NCI-H1436 (cell line): ENCODE data around the gene MTG1.

Source experiments
- DNase-seq: peaks from one replicate; lab custom pipeline; 2025; lab: John Stamatoyannopoulos, UW

The MTG1 gene, protein sequence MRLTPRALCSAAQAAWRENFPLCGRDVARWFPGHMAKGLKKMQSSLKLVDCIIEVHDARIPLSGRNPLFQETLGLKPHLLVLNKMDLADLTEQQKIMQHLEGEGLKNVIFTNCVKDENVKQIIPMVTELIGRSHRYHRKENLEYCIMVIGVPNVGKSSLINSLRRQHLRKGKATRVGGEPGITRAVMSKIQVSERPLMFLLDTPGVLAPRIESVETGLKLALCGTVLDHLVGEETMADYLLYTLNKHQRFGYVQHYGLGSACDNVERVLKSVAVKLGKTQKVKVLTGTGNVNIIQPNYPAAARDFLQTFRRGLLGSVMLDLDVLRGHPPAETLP

DNA sequence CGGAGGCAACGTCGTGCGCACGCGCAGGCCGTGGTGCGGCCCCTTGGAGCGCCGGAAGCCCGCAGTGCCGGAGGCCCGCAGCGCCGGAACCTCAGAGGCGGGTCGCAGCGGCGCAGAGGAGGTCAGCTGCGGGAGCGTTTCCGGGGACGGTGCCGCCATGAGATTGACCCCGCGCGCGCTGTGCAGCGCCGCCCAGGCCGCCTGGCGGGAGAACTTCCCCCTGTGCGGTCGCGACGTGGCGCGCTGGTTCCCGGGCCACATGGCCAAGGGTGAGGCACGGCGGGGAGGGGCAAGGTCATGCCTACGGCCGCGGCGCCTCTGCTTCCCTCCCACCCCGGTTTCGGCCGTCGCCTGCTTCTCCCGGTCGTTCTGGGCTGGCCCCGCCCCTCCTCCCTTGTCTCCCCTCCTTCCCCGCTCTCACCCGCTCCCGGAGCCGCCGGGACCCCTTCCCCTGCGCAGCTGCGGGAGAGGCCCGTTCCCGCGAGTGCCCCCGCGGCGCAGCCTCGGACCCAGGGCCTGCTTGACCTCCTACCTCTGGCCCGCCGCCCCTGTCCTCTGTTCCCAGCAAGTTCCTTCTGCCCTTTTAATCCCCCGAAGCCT is at the start of gene MTG1:
TSS of gene MTG1 (plus strand) at position 94 of the 600 bp plus-strand sequence. CDS start at position 158, 64 bp downstream.
- DNase-seq: peak; percentile 98

DNA sequence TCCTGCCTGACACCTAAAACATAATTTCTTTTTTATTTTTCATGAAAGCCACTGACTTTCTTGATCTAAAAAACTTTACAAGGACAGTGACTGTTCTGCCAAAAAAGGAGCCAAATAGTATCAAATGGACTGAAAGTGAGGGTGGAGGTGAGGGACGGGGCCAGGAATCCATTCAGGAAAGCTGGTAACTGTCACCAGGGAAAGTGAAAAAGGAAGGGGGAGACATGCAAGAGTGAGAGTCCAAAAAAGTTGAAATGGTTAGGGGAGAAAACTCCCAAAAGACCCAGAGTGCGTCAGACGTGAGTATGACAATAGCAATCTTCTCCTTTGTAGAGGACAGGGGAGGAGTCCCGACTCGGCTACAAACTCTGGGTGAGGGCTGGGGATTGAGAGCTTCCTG is 49.7 kb upstream of the MTG1 start:
- DNase-seq: no peak

DNA sequence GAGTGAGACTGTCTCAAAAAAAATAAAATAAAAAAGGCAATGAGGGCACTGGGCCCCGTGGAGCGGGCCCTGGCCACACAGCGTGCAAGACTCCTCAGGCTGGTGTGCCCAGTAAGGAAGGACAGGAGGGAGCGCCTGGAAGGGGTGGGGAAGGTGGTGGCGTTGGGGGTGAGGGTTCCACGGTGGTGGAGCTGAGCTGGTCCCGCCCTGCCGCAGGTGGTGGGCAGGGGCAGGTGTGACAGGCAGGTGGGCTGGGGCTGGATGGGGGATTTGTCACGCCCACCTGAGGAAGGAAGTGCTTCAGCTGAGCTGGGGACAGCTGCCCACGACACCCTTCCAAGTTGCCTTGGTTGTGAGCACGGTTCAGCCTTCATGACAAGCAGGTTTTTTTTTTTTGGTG is 47.5 kb upstream of the MTG1 start:
- DNase-seq: no peak

DNA sequence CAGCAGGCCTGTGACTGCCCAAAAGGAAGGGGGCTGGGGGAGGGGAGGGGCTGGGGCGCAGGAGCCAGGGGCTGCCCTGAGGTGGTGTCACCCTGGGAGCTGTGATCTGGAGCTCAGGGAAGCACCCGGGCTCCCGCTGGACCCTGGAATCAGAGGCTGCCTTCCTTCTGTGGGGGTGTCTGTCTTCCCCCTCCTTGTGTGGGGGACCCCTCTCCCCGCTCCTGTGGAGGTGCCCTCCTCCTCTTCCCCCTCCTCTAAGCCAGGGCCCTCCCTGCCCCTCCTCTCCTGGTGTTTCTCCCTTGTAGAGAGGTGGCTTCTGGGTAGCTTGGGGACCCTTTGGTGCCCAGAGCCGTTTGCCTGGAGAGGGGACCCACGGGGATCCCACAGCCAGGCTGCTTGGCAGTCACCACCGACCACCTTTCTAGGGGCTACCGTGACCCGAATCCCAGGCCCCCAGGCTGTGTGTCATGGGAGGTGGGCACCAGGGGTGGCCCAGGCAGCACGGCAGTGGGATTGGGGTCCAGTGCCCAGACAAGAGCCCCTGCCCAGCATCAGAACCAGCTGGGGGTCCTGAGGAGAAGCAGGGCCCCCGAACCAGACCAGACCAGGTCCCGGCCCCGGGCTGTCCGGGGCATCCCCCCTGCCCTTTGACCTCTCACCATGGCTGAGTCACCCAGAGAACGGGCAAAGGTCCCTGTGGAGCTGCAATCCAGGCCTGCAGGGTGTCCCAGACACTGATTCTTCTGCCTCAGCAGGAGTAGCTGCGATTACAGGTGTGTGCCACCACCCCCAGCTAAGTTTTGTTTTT is 46.0 kb upstream of the MTG1 start:
- DNase-seq: no peak

DNA sequence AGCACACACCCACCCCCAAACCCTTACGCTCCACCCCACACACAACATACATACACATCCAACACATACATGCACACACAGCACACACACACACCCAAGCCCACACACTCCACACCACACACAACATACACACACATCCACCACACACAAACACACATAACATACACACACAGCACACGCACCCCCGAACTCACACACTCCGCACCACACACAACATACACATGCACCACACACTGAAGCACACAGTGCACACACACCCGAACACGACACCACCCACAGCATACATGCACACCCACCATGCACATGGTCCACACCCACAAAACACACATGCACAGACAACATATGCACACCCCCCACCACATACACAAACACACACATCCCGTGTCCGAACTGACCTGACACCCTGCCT is 44.8 kb upstream of the MTG1 start:
- no peak for DNase-seq

DNA sequence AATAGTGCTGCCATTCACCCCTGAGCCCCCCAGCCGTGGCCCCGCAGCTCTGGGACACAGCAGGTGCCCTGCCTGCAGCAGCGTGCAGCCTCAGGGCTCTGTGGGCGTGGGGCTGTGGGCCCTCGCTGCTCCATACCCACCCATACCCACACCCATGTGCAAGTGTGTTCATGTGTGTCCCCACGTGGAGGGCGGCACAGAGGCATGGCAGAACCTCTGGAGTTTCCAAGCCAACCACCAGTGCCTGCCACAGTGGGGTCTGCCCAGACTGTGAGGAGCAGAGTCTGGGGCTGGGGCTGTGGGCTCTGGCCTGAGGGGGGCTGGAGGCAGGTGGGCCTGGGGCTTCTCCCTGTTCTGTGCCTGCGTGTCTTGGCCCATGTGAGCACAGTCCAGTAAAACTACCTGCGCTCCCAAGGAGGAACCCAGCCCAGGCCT is 44.4 kb upstream of the MTG1 start:
- DNase-seq: no peak

DNA sequence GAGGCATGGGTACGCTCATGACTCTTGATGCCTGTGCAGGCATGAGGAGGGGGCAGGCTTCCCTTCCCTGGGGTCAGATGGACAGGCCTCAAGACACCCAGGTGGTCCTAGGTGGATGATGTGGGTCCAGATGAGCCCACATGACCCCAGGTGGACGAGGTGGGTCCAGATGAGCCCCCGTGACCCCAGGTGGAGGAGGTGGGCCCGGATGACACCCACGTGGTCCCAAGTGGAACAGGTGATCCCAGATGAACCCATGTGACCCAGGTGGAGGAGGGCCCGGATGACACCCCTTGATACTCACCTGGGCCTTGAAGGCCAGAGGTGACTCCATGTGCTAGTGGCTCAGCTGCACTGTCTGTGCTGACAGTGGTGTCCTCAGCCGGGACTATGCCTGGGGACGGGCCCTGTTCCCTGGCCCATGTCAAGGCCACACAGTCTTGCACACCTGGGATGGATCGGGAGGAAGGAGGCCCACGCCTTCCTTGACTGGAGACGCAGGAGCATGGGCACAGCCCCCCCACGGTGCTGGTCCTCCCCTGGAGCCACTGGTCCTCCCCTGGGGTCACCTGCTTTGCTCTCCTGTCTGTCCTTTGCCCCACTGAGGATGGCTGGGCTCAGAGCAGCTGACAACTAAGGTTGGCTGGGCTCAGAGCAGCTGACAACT is 43.5 kb upstream of the MTG1 start:
- DNase-seq: no peak

DNA sequence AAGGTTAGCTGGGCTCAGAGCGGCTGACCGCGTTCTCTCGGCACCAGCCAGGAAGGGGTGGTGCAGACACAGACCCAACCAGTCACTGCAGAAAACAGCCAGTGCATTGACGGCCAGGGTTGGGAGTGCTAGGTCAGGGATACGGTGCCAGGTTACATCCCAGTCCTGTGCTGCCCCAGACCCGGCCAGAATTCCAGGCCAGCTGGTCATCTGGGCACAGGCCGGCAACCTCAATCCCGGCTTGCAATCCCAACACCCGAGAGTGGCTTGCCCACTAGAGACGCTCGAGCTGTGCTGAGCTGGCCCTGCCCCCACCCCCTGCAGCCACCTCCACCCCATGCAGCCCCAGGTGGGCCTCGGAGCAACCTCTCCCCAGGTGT is 43.0 kb upstream of the MTG1 start:
- no peak for DNase-seq

DNA sequence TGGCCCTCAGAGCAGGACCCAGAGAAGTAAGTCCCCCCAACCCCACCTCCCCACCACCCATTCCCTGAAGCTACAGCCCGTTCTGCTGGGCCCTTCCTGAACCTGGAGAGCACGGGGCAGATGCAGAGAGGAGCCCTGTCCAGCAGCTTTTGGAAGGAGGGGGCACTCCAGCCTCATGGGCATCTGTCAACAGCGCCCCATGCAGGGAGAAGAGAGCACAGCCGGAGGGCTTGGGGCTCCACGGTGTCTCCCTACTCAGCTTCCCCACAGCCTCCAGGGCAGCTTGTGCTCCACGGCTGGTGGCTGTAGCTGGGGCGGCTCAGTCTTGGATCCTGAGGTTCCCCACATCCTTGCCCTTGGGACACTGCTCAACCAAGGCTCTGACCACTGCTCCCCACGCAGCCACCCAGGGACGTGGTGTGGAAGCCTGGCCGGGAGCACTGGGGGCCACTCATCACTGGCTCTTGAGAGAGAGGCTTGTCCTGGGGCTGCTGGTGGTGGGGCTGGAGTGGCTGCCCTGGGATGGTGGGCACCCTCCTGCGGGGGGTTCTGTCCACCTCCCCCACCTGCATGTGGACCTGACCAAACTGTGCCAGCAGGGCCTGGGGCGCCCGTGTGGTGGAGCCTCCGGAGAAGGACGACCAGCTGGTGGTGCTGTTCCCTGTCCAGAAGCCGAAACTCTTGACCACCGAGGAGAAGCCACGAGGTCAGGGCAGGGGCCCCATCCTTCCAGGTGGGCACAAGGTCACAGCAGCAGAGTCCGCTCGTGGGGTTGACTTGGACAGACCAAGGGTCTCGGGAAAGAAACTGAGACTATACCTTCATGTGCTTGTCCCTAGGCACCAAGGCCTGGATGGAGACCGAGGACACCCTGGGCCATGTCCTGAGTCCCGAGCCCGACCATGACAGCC is 42.3 kb upstream of the MTG1 start:
- DNase-seq: no peak

DNA sequence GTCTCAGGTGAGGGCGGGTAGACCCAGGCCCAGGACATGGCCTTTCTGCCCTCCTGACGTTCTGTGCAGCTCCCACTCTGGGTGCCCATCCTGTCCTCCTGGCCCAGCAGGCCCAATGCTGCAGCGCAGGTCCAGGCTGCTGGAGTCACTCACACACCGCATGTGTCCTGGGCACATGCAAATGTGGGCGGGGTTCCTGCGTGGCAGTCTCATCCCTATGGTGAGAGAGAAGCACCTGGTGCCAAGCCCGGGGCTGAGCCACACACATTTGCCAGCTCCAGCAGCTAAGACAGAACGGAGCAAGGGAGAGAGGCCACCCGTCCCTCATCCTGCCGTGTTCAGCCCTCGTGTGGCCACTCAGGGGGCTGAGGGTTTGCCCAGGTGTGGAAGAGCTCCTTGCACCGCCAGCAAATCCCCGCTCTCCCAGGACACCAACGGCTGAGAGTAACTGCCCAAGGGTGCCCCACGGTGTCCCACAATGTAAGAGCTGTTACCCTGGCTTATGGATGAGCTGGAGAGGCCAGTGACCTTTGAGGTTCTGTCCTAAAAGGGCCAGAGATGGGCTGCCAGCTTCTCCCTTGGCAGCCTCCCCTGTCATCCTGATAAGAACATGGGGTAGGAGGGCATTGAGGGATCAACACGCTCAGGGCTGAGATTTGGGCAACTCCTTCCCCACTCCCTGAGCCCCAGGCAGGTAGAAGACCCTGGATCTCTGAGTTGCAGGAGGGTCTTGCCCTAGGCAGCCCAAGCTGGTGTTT is 40.6 kb upstream of the MTG1 start:
- no peak for DNase-seq

DNA sequence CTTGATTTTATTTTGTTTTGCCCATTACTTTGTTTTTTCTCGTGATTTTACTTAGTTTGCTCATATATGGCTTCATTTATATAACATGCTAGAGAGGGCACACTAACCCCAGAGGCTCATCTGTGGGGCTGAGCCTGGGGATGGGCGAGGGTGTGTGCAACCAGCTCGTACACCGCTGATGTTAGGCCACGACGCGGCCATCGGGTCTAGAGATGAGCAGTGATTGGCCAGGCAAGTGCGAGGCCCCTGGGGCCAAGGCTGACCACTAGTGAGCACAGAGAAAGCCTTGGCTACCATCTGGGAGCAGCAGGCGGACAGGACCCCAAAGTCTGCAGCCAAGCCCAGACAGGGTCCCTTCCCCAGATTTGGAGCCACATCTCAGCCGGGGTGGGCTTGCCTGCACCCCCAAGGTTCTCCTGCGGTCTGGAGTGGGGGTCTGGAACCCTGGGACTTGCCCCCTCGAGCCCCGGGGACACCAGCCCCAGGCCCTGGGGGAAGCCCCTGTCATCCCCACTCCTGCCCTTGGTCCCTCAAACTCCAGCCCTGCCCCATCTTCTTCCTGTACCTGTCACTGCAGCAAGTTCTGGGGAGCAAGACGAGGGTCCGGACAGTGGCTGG is 39.9 kb upstream of the MTG1 start:
- no peak for DNase-seq

DNA sequence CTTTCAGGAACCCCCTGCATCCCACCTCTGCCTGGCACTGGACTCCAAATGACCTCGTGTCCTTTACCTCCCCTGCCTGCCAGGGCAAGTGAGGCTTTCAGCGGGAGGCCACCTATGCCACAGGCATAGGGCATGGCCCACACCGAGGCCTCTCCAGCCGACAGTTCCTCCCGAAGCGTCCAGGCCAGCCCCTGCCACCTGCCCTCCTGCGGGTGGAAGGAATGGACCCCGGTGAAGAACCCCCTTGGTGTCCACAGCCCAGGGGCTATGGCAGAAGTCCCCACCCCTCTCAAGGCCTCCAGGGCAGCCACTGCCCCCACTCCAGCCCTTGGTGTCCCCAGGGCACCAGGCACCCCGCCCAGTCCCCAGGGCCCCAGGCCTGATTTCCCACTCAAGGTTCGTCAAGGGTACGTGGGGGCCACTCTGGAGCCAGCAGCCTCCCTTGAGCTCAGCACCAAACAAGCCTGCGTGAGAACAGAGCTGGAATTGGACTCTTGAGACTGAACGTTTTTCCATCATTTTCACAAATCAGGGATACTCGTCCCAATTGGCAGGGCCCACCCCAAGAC is 39.2 kb upstream of the MTG1 start:
- DNase-seq: no peak

DNA sequence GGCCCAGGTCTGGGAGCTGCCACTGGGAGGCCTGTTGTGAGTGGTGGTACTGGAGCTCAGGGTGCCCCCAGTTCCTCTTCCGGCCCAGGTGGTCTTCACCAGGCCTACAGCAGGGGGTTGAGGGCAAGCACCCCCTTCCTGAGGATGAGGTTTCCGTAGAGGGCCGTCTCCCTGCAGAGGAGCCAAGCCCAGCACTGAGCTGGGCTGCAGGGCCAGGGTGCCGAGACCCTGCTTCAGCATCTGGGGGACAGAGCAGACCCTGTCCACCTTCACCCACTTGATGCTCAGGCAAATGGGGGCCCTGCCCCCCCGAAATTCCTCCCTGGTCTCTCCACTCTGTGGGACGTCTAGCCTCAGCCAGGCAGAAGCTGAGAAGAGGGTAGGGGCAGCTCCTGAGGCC is 38.7 kb upstream of the MTG1 start:
- no peak for DNase-seq

DNA sequence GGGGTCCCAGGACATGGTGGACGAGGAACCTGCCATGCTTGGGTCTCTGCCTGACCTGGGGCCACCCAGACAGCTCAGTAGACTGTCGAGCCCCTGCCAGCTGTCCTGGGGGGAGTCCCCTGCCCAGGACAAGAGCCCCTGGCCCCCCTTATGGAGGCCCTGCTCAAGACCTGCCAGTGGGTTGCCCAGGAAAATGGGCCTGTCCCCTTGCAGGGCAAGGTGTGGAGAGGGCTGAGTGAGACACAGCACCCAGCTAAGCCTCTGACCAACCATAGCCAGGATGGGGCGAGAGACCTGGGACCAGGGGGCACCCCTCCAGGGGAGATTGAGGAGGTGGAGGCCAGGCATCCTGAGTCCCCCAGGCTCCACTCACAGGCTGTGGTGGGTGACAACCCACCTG is 38.0 kb upstream of the MTG1 start:
- no peak for DNase-seq

DNA sequence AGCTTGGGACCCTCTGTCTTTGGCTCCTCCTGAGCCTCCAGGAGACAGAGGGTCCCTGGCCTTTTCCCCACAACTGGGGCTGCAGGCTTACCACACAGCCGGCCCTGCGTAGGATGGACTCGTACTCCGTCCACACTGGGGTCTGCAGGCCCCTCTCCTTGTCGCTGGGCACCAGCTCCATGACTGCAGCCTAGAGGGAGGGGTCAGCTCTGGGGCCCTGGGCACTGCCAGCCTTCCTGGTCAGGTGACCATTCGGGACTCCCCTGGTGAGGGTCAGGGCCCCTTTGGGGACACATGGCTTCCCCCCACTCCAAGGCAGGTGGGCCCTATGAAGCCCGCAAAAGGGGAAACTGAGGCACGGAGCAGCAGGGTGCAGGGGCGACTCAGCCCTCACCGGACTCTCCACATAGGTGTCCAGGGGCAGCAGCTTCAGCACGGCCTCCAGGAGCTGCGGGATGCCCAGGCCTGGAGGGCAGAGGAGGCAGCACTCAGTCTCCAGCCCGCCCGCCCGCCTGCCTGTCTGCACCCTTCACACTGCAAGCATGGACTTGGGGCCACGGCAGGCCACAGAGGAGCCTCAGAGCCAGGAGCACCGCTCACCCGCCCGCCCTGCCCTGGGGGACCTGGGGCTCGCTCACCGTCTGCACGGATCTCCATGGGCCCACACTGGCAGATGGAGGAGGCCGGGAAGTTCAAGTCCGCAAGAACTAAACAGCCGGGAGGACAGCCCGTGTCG is 37.2 kb upstream of the MTG1 start:
- DNase-seq: no peak

DNA sequence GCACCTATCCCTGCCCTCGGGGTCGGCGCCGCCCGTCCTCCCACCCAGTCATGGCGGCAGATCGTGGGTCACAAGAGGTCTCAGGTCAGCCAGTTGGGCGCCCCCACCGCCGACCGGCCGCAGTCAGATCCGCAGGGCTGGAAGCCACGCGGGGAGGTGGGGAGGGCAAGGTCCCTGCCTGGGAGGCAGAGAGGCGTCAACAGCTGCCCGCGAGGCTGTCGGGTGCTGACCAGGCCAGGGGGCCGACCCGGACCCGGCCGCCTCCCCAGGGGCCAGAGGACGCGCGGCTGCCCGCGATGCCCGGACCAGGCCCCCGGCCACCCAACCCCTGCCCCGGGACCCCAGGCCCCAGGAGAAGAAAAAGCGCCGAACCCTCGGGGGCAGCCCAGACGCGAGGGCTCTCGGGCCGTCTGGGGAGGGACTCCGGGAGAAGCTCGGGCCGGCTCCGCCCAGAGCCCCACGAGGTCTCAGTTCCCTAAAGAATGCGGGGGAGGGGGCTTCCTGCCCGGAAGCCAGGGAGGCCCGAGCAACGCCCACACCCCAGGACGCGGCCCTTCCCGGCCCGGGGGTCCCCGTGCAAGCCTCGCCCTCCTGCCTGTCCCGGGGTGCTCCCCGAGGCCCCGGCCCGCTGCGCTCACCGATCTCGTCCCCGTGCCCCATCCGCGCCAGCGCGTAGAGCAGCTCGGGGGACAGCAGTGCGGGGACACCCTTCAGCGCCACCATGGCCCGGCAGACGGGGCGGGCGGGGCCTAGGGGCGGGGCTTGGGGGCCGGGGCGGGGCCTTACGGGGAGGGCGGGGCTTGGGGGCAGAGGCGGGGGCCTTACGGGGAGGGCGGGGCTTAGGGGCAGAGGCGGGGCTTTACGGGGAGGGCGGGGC is 36.4 kb upstream of the MTG1 start, which contains the start of gene FUOM:
TSS of gene FUOM (minus strand) at position 735 of the 877 bp plus-strand sequence. CDS start at position 723, 12 bp downstream.
- peak; percentile 64 for DNase-seq

DNA sequence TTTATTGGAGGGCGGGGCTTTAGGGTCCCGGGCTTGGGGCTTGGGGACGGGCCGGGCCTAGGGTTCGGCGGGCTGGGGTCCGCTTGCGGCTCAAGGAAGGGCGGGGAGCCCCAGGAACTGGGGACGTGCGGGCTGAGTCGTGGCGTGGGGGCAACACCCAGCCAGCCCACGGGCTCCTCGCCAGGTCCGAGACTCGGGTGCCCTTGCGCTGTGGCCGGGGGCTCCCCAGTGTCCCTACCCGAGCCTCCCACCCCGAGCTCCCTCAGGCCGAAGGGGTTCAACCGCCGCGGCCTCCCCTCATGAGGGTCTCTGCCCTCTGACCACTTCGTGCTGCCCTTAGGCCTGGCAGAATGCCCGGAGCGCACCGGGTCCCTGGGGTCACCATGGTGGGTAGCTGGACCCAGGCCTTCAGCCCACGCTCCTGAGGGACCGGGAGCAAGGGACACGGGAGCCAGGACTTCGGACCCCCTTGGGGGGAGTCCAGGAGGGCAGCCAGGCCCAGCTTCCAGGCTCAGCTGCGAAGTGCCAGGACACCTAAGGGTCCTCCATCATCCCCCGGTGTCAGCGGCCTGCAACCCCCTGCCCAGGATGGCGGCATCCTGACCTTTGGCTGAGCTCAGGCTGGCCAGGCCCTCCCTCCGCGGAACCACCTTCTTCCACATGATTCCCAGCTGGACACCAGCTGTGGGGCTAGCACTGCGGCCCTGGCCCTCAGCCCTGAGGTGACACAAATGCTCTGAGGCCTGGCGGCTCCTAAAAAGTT is 35.6 kb upstream of the MTG1 start:
- no peak for DNase-seq
